GM19438 (cell line): Measurements from ENCODE around the gene DNASE1.

Source experiments
- ATAC-seq: cut with Tn5 transposase; IDR thresholded peaks from one replicate; pipeline ENCODE4 v1.9.1; 2021; ENCODE audit warnings: low read depth; ENCODE audit not compliant: unreplicated experiment

The DNASE1 gene

DNA sequence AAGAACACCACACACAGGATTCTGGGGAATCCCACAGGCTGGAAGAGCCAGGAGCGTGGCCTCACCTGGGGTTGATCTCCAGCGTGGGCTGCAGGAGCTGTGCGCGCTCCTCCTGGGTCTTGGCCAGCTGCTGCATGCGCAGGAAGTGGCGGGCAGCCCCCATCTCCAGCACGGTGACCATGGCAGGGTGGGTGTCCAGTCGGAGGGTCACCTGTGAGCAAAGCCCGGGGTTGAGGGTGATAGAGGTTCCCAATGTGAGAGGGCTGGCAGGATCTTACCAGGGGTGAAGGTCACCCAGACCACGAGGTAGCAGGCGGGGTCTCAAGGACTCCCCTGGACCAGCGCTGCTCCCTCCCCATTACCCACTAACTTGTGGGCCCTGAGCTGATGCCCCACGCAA, 7.4 kb downstream of the DNASE1 start:
- ATAC-seq, result no peak

DNA sequence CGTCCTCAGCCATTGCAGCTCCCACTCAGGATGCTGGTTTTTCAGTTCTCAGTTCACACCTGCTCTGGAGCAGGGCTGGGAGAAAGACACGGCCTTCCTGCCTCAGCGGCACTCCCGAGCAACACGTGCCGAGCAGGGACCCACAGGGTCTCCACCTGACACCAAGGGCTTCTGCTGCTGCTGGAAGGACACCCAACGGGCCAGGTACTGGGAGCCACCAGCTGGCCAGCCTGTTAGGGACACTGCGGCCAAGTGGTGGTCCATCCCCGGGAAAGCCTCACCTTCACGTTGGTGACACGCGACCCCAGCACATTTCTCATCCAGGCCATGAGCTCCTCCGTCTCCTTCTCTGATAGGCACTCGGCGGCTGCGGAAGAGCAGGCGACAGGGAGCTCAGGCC, 8.1 kb downstream of the DNASE1 start:
- no peak for ATAC-seq

DNA sequence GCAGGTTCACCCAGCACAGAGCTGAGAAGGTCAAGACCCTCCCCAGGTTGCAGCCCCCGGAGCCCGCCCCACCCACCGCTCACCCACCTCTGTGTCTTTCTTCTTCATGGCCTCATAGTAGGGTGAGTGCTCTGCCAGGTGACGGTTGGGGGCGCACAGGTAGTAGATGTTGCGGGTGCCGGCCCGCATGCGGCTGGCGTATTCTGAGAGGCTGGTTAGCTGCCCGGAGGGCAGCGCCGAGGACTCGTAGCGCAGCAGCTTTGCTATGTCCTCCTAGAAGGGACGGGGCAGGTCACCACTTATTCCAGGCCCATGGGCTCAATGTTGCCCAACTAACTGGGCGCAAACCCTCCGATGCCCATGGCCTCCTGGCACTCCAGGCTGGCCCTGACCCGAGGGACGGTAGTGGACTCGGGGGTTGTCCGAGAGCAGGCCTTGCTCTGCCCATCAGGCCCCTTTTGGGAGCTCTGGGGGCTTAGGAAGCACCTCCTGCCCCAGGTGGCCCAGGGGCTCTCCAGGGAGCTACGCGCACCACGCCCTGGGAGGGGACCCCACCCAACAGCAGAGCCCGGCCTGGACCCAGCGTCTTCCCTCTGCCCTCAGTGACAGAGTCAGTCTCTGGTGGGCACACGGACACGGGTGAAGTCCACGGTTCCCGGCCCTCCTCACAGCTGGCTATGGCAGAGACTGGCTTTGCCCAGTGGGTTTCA, 9.9 kb downstream of the DNASE1 start:
- no peak for ATAC-seq

DNA sequence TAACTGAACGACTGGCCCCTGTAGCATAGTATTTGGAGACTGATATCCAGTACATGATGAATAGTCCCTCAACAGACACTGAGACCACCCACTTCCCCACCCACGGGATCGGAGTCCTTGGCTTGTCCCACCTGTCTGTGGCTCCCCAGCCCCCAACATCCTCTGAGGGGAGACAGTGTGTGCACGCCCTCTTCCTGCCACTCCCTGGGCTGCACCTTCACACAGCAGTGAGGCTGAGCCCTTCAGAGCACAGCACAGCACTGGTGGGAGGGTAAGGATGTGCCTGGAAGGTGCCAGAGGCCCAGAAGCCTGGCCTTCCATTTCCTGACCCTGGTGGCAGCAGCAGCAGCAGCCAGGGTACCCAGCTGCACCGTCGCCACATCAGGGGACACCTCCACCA, 11.0 kb downstream of the DNASE1 start:
- ATAC-seq, result no peak

DNA sequence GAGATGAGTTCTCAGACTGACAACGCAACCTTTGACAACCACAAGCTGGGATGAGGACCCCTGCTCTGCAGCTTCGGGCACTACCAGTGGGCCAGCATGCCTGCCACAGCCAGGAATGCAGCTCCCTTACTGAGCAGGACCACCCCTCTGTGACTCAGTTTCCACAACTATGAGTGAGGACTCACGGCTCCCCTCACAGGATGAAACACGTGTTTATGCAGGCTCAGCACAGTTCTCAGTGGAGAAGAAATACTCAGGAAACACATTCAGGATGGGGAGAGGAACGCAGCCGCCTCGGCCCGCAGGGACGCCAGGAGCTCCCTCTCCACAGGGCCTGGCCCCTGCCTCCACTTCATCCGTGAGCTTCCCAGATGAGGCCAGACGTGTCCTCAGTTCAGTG, 14.1 kb downstream of the DNASE1 start:
- no peak for ATAC-seq

DNA sequence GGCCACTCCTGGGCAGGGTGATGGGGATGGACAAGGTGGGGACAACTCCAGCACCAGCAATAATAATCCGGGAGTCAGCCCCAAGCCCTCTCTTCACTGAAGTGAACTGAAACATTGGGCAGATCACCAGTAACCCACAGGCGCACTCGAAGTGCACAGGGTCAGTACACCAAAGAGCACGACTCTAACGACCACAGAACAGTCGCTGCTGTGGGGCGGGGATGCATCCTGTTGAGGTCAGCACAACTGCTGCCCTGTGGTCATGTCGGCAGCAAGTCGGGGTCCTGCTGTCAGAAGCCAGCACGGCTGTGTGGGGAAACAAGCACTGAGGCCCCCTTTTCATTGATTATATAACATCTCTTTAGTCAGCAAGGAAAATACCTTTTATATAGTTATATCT, 14.6 kb downstream of the DNASE1 start:
- ATAC-seq, result no peak

DNA sequence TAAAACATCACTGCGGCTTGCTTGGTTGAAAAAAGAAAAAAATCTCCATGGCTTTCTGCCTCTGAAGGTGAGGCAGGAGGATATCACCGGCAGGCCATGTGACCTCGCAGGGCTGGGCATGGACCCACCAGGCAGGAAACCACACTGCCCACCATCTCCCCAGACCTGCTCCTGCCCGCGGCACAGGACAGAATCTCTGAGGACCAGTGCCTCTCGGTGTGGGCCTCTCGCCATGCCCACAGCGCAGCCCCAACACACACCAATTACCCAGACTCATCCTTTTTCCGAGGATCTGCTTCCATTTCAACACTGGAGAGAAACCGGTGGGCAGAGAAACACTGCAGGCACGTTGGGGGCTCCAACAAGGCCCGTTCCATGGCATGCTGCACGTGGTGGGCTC, 16.2 kb downstream of the DNASE1 start:
- no peak for ATAC-seq

DNA sequence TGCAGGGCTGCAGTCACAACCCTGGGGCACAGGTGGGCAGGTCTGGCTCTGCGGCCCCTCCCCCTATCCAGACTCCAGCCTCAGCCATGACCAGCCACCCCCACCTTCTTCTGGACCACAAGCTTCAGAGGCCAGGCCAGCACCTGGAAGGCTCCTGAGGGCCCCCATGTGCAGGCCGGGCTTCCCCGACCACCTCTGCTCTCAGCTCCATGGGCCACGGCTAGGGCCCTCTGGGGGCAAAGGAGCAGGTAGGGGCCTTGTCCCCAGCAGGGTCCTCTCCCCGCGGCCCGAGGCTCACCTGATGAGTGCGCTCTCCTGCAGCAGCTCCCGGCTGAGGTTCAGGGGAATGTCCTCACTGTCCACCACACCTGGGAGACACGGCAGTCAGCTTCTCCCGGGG, 16.9 kb downstream of the DNASE1 start:
- ATAC-seq, result no peak

DNA sequence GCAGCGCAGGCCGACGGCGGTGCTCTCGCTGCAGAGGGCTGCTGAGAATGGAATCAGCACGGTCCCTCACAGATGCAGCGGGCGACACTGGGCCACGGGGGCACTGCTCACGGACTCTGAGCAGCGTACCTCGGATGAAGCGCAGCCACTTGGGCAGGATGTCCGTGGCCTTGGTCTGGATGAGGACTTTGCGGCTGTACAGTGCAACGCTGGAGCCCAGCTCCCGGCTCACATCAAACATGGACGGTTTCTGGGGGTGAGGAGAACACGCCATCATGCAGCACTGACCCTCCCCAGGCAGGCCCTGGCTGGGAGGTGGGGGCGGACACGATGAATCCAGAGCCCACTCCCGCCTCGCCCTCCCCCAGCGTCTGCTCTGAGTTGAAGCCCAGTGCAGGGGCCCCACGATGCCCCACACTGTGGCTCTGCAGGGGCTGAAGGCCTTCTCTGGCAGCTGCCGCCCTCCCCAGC, 18.1 kb downstream of the DNASE1 start:
- ATAC-seq, result no peak

DNA sequence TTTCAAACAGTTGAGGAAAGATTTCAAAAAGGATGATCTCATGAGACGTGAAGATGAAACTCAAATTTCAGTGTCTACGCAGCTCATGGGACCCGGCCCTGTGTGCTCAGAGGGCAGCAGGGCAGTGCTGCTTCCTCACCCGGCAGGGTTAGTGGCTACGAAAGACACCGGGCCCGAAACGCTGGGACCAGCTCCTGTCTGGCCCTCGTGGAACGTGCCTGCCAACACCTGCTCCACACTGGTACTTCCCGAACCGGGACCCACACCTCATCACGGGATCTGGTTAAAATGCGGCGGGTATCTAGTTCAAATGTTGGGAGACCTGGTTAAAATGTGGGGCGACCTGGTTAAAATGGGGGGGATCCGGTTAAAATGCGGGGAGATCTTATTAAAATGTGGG, 18.7 kb downstream of the DNASE1 start:
- ATAC-seq, result no peak

DNA sequence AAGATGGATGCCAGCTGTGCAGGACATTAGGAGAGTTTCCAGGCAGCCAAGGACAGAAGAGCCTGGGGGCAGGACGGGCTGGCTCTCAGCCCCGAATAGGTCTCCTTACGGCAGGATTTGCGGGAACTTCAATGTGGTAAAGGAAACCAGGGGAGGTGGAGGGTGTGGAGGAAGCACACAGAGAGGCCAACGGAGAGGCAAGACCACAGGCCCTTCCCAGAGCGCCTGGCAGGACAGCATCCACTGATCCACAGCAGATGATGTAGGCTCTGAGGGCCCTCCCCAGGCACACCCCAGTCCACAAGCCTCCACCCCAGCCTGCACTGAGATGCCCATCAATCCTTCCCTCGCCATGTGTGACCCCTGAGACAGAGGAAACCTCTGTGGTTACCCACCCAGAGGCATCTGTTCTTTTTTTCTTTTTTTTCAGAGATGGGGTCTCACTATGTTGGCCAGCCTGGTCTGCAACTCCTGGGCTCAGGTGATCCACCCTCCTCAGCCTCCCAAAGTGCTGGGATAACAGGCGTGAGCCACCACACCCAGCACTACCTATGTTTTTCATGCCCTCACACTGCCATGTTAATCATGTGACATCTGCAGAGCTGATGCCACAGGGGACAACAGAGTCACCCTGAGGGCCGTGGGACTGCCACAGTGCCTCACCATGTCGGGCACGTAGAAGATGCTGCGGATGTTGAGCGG, 19.3 kb downstream of the DNASE1 start:
- no peak for ATAC-seq

DNA sequence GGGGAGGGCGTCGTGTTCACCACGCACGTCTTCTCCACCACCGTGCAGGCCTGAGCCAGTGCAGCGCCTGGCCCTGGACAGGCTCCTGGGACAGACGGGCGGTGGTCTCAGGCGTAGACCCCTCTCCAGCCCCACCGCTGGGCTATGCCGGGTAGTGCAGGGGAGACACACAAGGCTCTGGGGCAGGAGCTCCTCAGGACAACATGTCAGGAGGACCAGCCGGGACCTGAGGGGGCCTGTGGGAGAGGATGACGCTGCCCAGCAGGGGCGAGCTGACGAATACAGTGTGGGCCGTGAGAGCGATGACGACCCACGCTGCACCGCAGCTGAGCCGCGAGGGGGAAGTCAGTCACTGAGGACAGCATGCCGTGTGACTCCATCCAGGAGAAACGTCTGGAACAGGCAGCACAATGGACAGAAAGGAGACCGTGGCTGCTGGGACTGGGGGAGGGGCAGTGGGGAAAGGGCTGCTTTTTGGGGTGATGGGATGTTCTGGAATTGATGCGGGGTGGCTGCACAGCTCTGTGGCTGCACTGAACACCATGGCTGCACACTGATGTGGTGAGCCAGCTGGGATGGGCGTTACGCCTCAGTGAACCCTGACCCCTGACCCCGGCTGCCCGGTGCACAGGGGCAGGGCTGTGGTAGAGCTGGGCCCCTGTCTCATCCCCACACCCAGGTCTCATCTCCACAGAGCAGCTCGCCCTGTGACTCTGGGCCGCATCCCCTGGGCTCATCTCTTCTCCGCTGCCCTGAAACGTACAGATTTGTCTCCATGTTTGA, 20.2 kb downstream of the DNASE1 start:
- no peak for ATAC-seq

DNA sequence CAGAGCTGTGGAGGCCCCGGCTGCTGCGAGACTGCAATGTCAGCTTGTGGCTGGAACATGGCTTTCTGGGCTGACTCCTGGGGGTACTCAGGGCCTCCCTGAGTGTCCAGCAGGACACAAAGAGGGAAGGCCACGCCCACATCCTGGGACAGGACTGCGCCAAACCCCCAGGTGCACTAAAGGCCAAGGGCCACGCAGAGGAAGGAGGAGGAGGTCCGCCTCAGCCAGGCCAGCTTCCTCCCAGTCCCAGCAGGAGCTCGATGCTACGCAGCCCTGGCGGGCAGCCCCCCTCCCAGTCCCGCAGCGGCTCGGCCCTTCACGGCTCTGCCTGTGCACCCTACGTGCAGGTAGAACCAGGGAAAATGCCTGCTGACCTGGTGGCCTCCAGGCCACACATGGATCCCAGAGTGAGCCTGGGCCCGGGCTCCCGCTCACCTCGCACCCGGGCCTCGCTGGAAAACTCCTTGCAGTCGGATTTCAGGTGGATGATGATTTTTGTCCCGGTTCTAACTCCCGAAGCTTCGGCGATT, 21.2 kb downstream of the DNASE1 start:
- ATAC-seq, result no peak

DNA sequence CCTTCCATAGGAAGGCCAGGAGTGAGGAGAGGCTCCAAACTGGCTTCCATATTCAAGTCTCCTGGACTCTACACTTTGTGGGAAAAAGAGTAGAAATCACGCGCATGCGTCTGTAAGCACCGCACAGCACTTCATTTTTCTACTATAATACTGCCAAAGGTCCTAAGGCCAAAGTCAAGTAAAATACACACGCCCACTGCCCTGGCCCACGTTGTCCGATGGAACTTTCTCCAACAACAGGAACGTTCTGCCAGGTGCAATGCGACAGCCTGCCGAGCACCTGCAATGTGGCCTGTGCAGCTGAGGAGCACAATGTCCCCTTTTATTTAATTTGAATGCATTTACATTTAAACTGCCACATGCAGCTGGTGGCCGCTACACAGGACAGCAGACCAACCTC, 23.5 kb downstream of the DNASE1 start:
- no peak for ATAC-seq

DNA sequence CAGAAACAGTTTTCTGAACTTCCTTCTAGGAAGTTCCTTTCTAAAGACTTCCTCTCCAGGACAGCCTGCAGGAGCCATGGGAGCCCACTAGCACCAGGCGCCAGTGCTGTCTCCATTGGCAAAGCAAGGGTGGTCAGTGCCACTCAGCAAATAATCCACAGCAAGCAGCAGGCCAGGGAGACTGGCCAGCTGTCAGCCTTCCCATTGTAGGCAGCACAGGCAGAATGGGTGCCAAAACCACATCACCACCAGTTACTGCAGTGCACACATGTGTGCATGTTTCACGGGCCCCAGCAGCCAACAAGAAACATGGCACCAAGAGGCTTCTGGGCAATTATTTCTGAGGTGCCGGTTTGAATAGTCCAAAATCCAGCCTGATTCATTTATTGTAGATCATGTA, 26.7 kb downstream of the DNASE1 start:
- ATAC-seq, result no peak

DNA sequence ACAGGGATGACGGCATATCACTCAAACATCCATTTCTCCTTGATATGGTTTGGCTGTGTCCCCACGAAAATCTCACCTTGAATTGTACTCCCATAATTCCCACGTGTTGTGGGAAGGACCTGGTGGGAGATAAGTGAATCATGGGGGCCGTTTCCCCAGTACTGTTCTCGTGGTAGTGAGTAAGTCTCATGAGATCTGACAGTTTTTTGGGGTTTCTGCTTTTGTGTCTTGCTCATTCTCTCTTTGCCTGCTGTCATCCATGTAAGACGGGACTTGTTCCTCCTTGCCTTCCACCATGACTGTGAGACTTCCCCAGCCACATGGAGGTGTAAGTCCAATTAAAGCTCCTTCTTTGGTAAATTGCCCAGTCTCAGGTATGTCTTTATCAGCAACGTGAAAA, 32.5 kb downstream of the DNASE1 start:
- ATAC-seq, result no peak

DNA sequence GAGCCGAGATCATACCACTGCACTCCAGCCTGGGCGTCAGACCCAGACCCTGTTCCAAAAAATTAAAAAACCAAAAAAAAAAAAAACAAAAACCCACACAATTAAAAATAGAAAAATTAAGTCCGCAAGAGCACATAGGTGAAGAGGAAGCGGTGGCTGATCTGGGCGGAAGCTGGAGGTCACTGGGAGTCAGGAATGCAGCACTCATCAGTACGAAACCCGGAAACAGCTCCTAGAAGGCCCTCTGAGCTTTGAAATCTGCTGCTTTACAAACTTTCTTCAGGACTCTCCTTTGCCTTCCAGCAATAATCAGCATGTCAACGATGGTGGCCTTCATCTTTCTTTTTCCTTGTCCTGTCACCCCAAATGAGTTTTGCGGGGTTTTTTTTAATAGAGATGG, 33.3 kb downstream of the DNASE1 start:
- ATAC-seq, result no peak

DNA sequence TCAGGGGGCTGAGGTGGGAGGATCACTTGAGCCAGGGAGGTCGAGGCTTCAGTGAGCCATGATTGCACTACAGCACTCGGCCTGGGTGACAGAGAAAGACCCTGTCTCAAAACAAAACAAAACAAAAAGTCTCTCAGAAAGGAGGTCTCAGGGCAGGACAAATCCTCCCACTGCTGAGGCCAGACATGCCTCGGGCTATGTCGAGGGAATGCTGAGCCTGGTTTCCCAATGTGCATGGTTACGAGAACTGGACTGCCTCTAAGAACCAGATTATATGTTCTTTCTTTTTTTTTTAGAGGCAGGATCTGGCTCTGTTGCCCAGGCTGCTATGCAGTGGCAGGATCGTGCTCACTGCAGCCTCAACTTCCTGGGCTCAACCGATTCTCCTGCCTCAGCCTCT, 35.2 kb downstream of the DNASE1 start:
- no peak for ATAC-seq

DNA sequence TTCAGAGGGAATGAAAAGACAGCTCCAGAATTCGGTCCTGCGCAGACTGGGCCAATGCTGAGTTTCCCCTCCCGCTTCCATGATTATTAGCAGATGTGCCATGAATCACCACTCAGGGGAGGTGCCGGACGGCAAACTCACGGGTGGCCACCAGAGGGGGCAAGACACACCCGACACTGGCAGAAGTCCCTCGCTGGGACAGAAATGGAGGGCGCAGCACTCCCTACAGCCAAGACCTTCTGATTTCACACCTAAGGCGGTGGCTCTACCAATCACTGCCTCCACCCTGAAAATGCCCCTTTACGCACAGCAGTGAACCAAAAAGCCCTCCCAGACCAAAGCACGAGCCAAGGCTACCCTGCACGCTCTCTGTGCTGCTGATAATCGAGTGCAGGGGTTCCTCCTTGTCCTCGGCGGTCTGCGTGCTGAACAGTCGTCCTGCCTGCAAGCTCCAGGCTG, 36.0 kb downstream of the DNASE1 start:
- ATAC-seq, result no peak

DNA sequence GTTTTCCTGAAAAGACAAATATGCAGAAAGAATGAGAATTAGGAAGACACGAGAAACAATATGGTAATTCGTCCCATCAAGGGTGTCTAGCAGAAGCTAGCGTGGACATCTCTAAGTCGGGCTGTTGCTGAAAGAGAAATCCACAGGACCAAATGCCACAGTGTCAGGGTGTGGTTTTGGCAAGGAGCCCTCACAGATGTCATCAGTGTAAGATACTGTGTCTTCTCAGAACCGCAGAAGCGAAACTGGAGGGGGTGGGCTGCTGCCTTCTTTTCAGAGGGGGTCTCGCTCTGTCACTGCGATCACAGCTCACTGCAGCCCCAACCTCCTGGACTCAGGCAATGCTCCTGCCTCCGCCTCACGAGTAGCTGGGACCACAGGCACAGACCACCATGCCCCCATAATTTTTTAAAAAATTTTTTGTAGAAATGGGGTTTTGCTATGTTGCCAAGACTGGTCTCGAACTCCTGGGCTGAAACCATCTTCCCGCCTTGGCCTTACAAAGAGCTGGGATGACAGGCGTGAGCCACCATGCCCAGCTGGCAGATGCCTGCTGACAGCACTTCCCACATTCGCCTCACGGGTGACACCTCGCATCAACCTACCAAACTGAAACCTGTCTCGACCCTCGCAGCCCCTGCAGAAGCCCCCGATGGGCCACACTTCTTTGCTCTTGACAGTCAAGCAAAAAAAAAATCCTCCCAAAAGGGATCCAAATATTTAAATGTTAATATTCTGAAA, 36.7 kb downstream of the DNASE1 start:
- no peak for ATAC-seq

DNA sequence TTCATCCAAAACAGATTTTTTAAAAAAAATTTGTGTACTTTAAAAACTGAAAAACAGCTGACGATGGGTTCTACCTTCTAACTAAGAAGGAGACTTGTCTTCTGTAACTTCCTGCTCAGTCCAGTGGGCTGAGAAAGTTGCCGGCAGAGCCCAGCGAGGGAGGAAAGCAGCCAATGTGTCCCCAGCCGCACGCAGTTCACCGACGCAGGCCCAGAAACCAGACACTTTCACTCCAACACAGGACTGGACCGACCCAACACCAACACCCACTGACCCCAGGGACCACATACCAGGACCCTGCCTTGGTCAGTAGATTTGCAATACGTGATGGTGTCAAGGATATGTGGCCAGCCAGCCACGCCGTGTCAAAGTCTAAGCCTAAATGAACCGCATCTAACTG, 37.3 kb downstream of the DNASE1 start:
- ATAC-seq, result no peak
